GM23338 (cell line): ENCODE data around the gene LRIG1. TPM values are rescaled to one million over a fixed set of nuclear protein-coding genes. Genes with fewer than 3 reads are reported as not detected.

ENCODE experiments used
- ATAC-seq: fragments of 200-7000 bp; cut with Tn5 transposase; 3 replicates; pipeline ENCODE4 v1.9.1; 2020
- DNase-seq: peaks from one replicate; pipeline ENCODE4 v3.0.0-alpha.2; 2015; ENCODE audit warnings: low spot score
- H2AFZ ChIP-seq: fragments of 200-600 bp; sonication (generic); 2 replicates; pipeline ENCODE4 v1.8.0; 2016; ENCODE audit warnings: antibody characterized with exemption, mild to moderate bottlenecking, moderate library complexity
- H3F3A ChIP-seq: fragments of 200-600 bp; sonication (generic); replicated peaks from 2 replicates; pipeline ENCODE4 v1.8.0; 2017; ENCODE audit warnings: antibody characterized with exemption, mixed run types, low read depth
- H3K27ac ChIP-seq: fragments of 200-600 bp; sonication (generic); 2 replicates; pipeline ENCODE4 v1.6.1; 2016; ENCODE audit warnings: low read depth
- H3K27me3 ChIP-seq: fragments of 200-600 bp; sonication (generic); 2 replicates; pipeline ENCODE4 v1.8.0; 2016; ENCODE audit warnings: mild to moderate bottlenecking, mixed run types, moderate library complexity; ENCODE audit not compliant: insufficient read depth
- H3K36me3 ChIP-seq: fragments of 200-600 bp; sonication (generic); 2 replicates; pipeline ENCODE4 v1.8.0; 2016; ENCODE audit warnings: mild to moderate bottlenecking; ENCODE audit not compliant: insufficient read depth
- H3K4me1 ChIP-seq: fragments of 200-600 bp; sonication (generic); 2 replicates; pipeline ENCODE4 v1.8.0; 2016; ENCODE audit warnings: mild to moderate bottlenecking, moderate library complexity; ENCODE audit not compliant: insufficient read depth
- H3K4me2 ChIP-seq: fragments of 200-600 bp; sonication (generic); 2 replicates; pipeline ENCODE4 v1.7.1; 2017; ENCODE audit warnings: mixed run types
- H3K4me3 ChIP-seq: fragments of 200-600 bp; sonication (generic); 2 replicates; pipeline ENCODE4 v1.6.1; 2016; ENCODE audit warnings: mixed run types
- H3K79me2 ChIP-seq: fragments of 200-600 bp; sonication (generic); replicated peaks from 2 replicates; pipeline ENCODE4 v1.8.0; 2017; ENCODE audit warnings: mild to moderate bottlenecking; ENCODE audit not compliant: insufficient read depth
- H3K9me2 ChIP-seq: fragments of 200-600 bp; sonication (generic); 2 replicates; pipeline ENCODE4 v1.8.0; 2017; ENCODE audit not compliant: insufficient read depth
- H4K20me1 ChIP-seq: fragments of 200-600 bp; sonication (generic); replicated peaks from 2 replicates; pipeline ENCODE4 v1.8.0; 2017; ENCODE audit warnings: mild to moderate bottlenecking; ENCODE audit not compliant: insufficient read depth
- H3K27ac Mint-ChIP-seq: 2 replicates; pipeline ENCODE4 v1.8.0; 2020; ENCODE audit warnings: inconsistent platforms, mild to moderate bottlenecking, moderate library complexity, mixed read lengths
- H3K27me3 Mint-ChIP-seq: 3 replicates; pipeline ENCODE4 v1.8.0; 2022; ENCODE audit warnings: low read depth, mild to moderate bottlenecking, moderate library complexity, mixed read lengths, inconsistent platforms; ENCODE audit not compliant: insufficient read depth, poor library complexity
- H3K36me3 Mint-ChIP-seq: 3 replicates; pipeline ENCODE4 v1.8.0; 2021; ENCODE audit warnings: low read depth, mild to moderate bottlenecking, inconsistent platforms, moderate library complexity, mixed read lengths
- H3K4me1 Mint-ChIP-seq: 3 replicates; pipeline ENCODE4 v1.8.0; 2020; ENCODE audit warnings: mild to moderate bottlenecking, inconsistent platforms, mixed read lengths
- H3K4me3 Mint-ChIP-seq: 3 replicates; pipeline ENCODE4 v1.8.0; 2021; ENCODE audit warnings: moderate library complexity, mild to moderate bottlenecking, inconsistent platforms, mixed read lengths
- H3K9me3 Mint-ChIP-seq: 3 replicates; pipeline ENCODE4 v1.8.0; 2020; ENCODE audit warnings: moderate library complexity, mild to moderate bottlenecking, inconsistent platforms, mixed read lengths
- CREB1 ChIP-seq: fragments of 250-450 bp; sonication (Bioruptor Pico); IDR thresholded peaks from 2 replicates; pipeline ENCODE4 v1.5.0; 2020; ENCODE audit warnings: low read depth, mild to moderate bottlenecking, moderate library complexity
- ETS1 ChIP-seq: IDR thresholded peaks from 2 replicates; pipeline ENCODE4 v1.6.1; 2016; ENCODE audit warnings: antibody characterized with exemption
- EZH2 ChIP-seq: fragments of 200-600 bp; sonication (generic); IDR thresholded peaks from one replicate; pipeline ENCODE4 v1.8.0; 2017; ENCODE audit warnings: antibody characterized with exemption, mild to moderate bottlenecking, low read depth; ENCODE audit not compliant: unreplicated experiment
- EZH2phosphoT487 ChIP-seq: fragments of 200-600 bp; sonication (generic); IDR thresholded peaks from one replicate; pipeline ENCODE4 v1.8.1; 2018; ENCODE audit warnings: antibody characterized with exemption; ENCODE audit not compliant: unreplicated experiment
- JUNB ChIP-seq: IDR thresholded peaks from one replicate; pipeline ENCODE4 v1.6.1; 2016; ENCODE audit warnings: antibody characterized with exemption; ENCODE audit not compliant: unreplicated experiment
- NANOG ChIP-seq: IDR thresholded peaks from 2 replicates; pipeline ENCODE4 v1.6.1; 2016; ENCODE audit warnings: antibody characterized with exemption, borderline replicate concordance
- POLR2AphosphoS5 ChIP-seq: IDR thresholded peaks from 2 replicates; pipeline ENCODE4 v1.6.1; 2016; ENCODE audit warnings: antibody characterized with exemption, low read depth
- STAT1 ChIP-seq: IDR thresholded peaks from one replicate; pipeline ENCODE4 v1.6.1; 2016; ENCODE audit warnings: antibody characterized with exemption; ENCODE audit not compliant: unreplicated experiment
- ZNF114 ChIP-seq: fragments of 250-450 bp; sonication (Bioruptor Pico); IDR thresholded peaks from 2 replicates; pipeline ENCODE4 v1.5.0; 2020; ENCODE audit warnings: mild to moderate bottlenecking, moderate library complexity
- ZNF331 ChIP-seq: fragments of 250-450 bp; sonication (Bioruptor Pico); IDR thresholded peaks from 2 replicates; pipeline ENCODE4 v1.5.0; 2020; ENCODE audit warnings: low read depth, mild to moderate bottlenecking, moderate library complexity
- polyA plus RNA-seq: library from polyadenylated mRNA; unstranded; fragments of >200 nt; fragmentation: Nextera tagmentation; extraction: Ambion mirVana; gene quantifications from 2 replicates; pipeline ENCODE4 v1.2.1, GENCODE V29; 2016
- total RNA-seq: library from RNA; depleted of rRNA; stranded (reverse); fragments of >200 nt; shearing (Covaris generic); gene quantifications from 2 replicates; pipeline ENCODE4 v1.2.3, GENCODE V29; 2014
- TF ChIP-seq, protein P1 (sequence below), 2 experiments: fragments of 200-600 bp in 1 of 2; sonication (generic) in 1 of 2; conservative IDR thresholded peaks; 2 replicates each; pipeline versions ENCODE4 v1.5.1 to v1.6.1; 2016 to 2017; ENCODE audit warnings: antibody characterized with exemption in 2 of 2, low read depth in 2 of 2, mild to moderate bottlenecking in 2 of 2, moderate library complexity in 1 of 2
- TF ChIP-seq, protein P2 (sequence below): IDR thresholded peaks from one replicate; pipeline ENCODE4 v1.6.1; 2018; ENCODE audit warnings: antibody characterized with exemption; ENCODE audit not compliant: unreplicated experiment

LRIG1 gene
- total and polyA plus RNA-seq, 2 experiments from 2014 or later: 40.0 to 134 TPM

DNA sequence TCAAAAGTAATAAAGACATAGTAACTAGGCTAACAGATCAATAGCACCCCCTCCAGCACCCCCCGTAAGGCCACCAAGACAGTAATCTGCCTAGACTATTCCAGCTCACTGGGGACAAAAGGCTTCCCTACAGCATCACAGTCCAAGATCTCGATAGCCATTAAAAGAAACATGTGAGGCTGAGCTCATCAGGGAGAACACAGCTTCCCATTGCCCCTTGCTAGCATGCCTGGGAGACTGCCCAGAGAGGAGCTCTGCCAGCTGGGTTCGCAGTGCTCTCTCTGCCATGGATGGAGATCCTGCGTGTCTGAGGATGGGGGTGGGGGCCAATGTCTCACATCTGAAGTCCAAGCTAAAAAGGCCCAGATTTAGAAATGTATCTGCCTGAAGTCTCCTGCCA is 17.8 kb downstream of the LRIG1 start:
- Mint-ChIP-seq H3K27me3 (peaks cover 11% of the 10 kb centered on the region), H3K9me3 (no peaks in the 10 kb centered on the region), H3K36me3 (peaks cover 15% of the 10 kb centered on the region; the same call in 2 of the 3 replicates), H3K4me1 (peaks cover 48% of the 10 kb centered on the region), H3K4me3 (peak overlapping the region; percentile 25; the same call in 2 of the 3 replicates), H3K27ac (peak overlapping the region; percentile 42)
- ATAC-seq: peak; percentile 11
- H3K9me2 ChIP-seq: no peaks in the 10 kb centered on the region
- H3K36me3 ChIP-seq: no peaks in the 10 kb centered on the region
- DNase-seq: no peak
- peak overlapping the region; percentile 76 for H3K4me2 ChIP-seq
- H3K79me2 ChIP-seq: peaks cover 100% of the 10 kb centered on the region
- TF ChIP-seq NANOG (no peak), ETS1 (no peak), STAT1 (no peak), JUNB (no peak), ZNF114 (no peak), POLR2AphosphoS5 (no peak)
- H3K4me3 ChIP-seq: no peak overlapping the region
- H4K20me1 ChIP-seq: peaks cover 50% of the 10 kb centered on the region
- H3K27me3 ChIP-seq: no peaks in the 10 kb centered on the region
- H3K4me1 ChIP-seq: peaks cover 100% of the 10 kb centered on the region
- no peak overlapping the region for H2AFZ ChIP-seq
- peak overlapping the region; percentile 42; the same call in 1 of the 2 replicates for H3K27ac ChIP-seq
- H3F3A ChIP-seq: 0 out of 2 replicates have a peak, but pooled peaks cover 4% of the 10 kb centered on the region

DNA sequence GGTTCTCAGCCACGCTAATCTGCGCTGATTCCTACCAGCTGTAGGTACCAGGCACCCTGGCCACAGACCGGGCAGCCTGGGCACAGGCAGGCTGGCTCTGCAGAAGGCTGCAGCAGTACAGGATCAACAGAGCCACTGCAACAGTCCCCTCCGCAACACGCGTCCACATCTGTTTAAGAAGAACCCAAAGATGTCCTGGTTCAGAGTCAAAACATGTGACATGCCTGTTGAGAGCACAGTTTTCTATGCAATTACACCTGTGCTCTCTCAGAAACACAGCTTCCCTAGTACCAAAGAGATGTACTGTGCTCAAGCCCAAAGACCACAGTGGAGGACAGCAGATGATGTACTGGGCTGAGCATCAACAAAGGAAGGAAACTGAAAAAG is 18.8 kb downstream of the LRIG1 start:
- Histone ChIP-seq H4K20me1 (peaks cover 57% of the 10 kb centered on the region), H3K4me1 (peaks cover 100% of the 10 kb centered on the region), H3K4me2 (peak overlapping the region; percentile 76), H3K27ac (peak overlapping the region; percentile 18; the same call in 1 of the 2 replicates), H3K79me2 (peaks cover 100% of the 10 kb centered on the region), H3K36me3 (no peaks in the 10 kb centered on the region), H3K9me2 (no peaks in the 10 kb centered on the region), H3K4me3 (no peak overlapping the region), H3F3A (0 out of 2 replicates have a peak, but pooled peaks cover 4% of the 10 kb centered on the region), H3K27me3 (no peaks in the 10 kb centered on the region), H2AFZ (no peak overlapping the region)
- ATAC-seq: no peak
- H3K27ac Mint-ChIP-seq: peak overlapping the region; percentile 47; the same call in 1 of the 2 replicates
- DNase-seq: no peak
- peaks cover 40% of the 10 kb centered on the region for H3K4me1 Mint-ChIP-seq
- no peaks in the 10 kb centered on the region for H3K9me3 Mint-ChIP-seq
- peaks cover 15% of the 10 kb centered on the region; the same call in 2 of the 3 replicates for H3K36me3 Mint-ChIP-seq
- H3K27me3 Mint-ChIP-seq: peaks cover 11% of the 10 kb centered on the region
- no peak overlapping the region for H3K4me3 Mint-ChIP-seq
- no peak for TF ChIP-seq POLR2AphosphoS5
- TF ChIP-seq, protein P1, sequence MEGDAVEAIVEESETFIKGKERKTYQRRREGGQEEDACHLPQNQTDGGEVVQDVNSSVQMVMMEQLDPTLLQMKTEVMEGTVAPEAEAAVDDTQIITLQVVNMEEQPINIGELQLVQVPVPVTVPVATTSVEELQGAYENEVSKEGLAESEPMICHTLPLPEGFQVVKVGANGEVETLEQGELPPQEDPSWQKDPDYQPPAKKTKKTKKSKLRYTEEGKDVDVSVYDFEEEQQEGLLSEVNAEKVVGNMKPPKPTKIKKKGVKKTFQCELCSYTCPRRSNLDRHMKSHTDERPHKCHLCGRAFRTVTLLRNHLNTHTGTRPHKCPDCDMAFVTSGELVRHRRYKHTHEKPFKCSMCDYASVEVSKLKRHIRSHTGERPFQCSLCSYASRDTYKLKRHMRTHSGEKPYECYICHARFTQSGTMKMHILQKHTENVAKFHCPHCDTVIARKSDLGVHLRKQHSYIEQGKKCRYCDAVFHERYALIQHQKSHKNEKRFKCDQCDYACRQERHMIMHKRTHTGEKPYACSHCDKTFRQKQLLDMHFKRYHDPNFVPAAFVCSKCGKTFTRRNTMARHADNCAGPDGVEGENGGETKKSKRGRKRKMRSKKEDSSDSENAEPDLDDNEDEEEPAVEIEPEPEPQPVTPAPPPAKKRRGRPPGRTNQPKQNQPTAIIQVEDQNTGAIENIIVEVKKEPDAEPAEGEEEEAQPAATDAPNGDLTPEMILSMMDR (conservative IDR thresholded peaks at IDR 0.05; ENCODE audit: low read depth in 2 of 2): no peak
- TF ChIP-seq JUNB: no peak
- TF ChIP-seq, protein P2, sequence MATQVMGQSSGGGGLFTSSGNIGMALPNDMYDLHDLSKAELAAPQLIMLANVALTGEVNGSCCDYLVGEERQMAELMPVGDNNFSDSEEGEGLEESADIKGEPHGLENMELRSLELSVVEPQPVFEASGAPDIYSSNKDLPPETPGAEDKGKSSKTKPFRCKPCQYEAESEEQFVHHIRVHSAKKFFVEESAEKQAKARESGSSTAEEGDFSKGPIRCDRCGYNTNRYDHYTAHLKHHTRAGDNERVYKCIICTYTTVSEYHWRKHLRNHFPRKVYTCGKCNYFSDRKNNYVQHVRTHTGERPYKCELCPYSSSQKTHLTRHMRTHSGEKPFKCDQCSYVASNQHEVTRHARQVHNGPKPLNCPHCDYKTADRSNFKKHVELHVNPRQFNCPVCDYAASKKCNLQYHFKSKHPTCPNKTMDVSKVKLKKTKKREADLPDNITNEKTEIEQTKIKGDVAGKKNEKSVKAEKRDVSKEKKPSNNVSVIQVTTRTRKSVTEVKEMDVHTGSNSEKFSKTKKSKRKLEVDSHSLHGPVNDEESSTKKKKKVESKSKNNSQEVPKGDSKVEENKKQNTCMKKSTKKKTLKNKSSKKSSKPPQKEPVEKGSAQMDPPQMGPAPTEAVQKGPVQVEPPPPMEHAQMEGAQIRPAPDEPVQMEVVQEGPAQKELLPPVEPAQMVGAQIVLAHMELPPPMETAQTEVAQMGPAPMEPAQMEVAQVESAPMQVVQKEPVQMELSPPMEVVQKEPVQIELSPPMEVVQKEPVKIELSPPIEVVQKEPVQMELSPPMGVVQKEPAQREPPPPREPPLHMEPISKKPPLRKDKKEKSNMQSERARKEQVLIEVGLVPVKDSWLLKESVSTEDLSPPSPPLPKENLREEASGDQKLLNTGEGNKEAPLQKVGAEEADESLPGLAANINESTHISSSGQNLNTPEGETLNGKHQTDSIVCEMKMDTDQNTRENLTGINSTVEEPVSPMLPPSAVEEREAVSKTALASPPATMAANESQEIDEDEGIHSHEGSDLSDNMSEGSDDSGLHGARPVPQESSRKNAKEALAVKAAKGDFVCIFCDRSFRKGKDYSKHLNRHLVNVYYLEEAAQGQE: no peak
- TF ChIP-seq ETS1: no peak
- no peak for TF ChIP-seq EZH2
- no peak for TF ChIP-seq CREB1 (CRISPR knock-in tag)
- TF ChIP-seq ZNF331 (CRISPR knock-in tag): no peak
- no peak for TF ChIP-seq EZH2phosphoT487
- no peak for TF ChIP-seq STAT1
- no peak for TF ChIP-seq NANOG
